HCT116 (cell line): Measurements from ENCODE around the gene NPS. TPM values are rescaled to one million over a fixed set of nuclear protein-coding genes. Genes with fewer than 3 reads are reported as not detected.

Experiments used
- ATAC-seq: fragments of 200-7000 bp; cut with Tn5 transposase; 2 replicates; pipeline ENCODE4 v1.9.1; 2020; ENCODE audit warnings: mild to moderate bottlenecking, moderate library complexity
- BruUV-seq: library from RNA; stranded (reverse); fragments of 400-500 nt; replicated peaks from 2 replicates; lab custom pipeline; 2021; lab: Mats Ljungman, UMichigan
- CTCF ChIA-PET: fragments of 300-600 bp; sonication (Branson Sonifier 250); formaldehyde crosslinking; loops from one replicate; lab custom pipeline; 2021; ENCODE audit warnings: antibody characterized with exemption; lab: Charles Lee
- POLR2A ChIA-PET: fragments of 300-600, 350-600 bp; sonication (Branson Sonifier 250); formaldehyde crosslinking; loops from one replicate; lab custom pipeline; 2021; ENCODE audit warnings: antibody characterized with exemption; lab: Charles Lee
- RAD21 ChIA-PET, 2 experiments: fragments of 300-600 bp; sonication (Branson Sonifier 250); formaldehyde crosslinking; loops; one replicate each; lab custom pipeline; 2023; ENCODE audit warnings: low total read pairs in 2 of 2; ENCODE audit not compliant: uncharacterized antibody in 2 of 2, unreplicated experiment in 2 of 2, low non-redundant PET in 1 of 2; lab: Charles Lee
- DNase-seq: peaks from one replicate; pipeline ENCODE4 v3.0.0-alpha.2; 2010; ENCODE audit warnings: low read depth, low spot score
- H2AFZ ChIP-seq: fragments of 200-600 bp; shearing (Covaris generic), sonication (generic); 2 replicates; pipeline ENCODE4 v1.6.1; 2017; ENCODE audit warnings: low read depth, mixed run types, mixed read lengths, antibody characterized with exemption, low read length; ENCODE audit not compliant: poor library complexity, severe bottlenecking
- H3K27ac ChIP-seq: 2 replicates; pipeline ENCODE4 v1.5.1; 2012; ENCODE audit warnings: low read depth, low read length
- H3K27me3 ChIP-seq: fragments of 200-600 bp; sonication (generic); 2 replicates; pipeline ENCODE4 v1.6.1; 2016; ENCODE audit warnings: mixed run types, low read length, mixed read lengths; ENCODE audit not compliant: insufficient read depth
- H3K36me3 ChIP-seq, 2 experiments: fragments of 200-500 bp in 1 of 2; fragments of 200-600 bp in 1 of 2; sonication (Bioruptor generic) in 1 of 2; sonication (generic) in 1 of 2; 2 replicates each; pipeline versions ENCODE4 v1.5.1 to v1.6.1; 2014 to 2016; ENCODE audit warnings: low read length in 2 of 2, inconsistent platforms in 1 of 2, mixed read lengths in 1 of 2, mixed run types in 1 of 2; ENCODE audit not compliant: insufficient read depth in 2 of 2, control insufficient read depth in 1 of 2
- H3K4me1 ChIP-seq, 2 experiments: fragments of 200-600 bp in 1 of 2; sonication (generic) in 1 of 2; 2 replicates each; pipeline versions ENCODE4 v1.5.1 to v1.6.1; 2012 to 2017; ENCODE audit warnings: low read length in 2 of 2, inconsistent platforms in 1 of 2, mild to moderate bottlenecking in 1 of 2, mixed read lengths in 1 of 2, mixed run types in 1 of 2, moderate library complexity in 1 of 2; ENCODE audit not compliant: insufficient read depth in 2 of 2, control insufficient read depth in 1 of 2
- H3K4me2 ChIP-seq: fragments of 200-600 bp; sonication (generic); 2 replicates; pipeline ENCODE4 v1.6.1; 2017; ENCODE audit warnings: mixed run types, low read length, mixed read lengths
- H3K4me3 ChIP-seq, 2 experiments: fragments of 200-600 bp in 1 of 2; sonication (generic) in 1 of 2; replicated peaks in 1 of 2; 2 replicates each; pipeline ENCODE4 v1.5.1; 2011 to 2016; ENCODE audit warnings: low read length in 2 of 2, control low read depth in 1 of 2, low read depth in 1 of 2, mild to moderate bottlenecking in 1 of 2, mixed read lengths in 1 of 2, mixed run types in 1 of 2
- H3K79me2 ChIP-seq: fragments of 200-600 bp; sonication (generic); 2 replicates; pipeline ENCODE4 v1.6.1; 2017; ENCODE audit warnings: mild to moderate bottlenecking, mixed run types, low read length, moderate library complexity, mixed read lengths; ENCODE audit not compliant: insufficient read depth
- H3K9ac ChIP-seq: fragments of 200-600 bp; sonication (generic); 2 replicates; pipeline ENCODE4 v1.6.1; 2016; ENCODE audit warnings: low read length, mixed read lengths
- H3K9me2 ChIP-seq: fragments of 200-600 bp; sonication (generic), shearing (Covaris generic); 2 replicates; pipeline ENCODE4 v1.6.1; 2017; ENCODE audit warnings: mixed run types, mild to moderate bottlenecking, moderate library complexity; ENCODE audit not compliant: insufficient read depth
- H3K9me3 ChIP-seq, 2 experiments: fragments of 200-500 bp in 1 of 2; fragments of 200-600 bp in 1 of 2; sonication (Bioruptor generic) in 1 of 2; sonication (generic) in 1 of 2; 2 replicates each; pipeline ENCODE4 v1.6.1; 2014 to 2017; ENCODE audit warnings: low read length in 2 of 2, mixed read lengths in 2 of 2, inconsistent platforms in 1 of 2, low read depth in 1 of 2, mild to moderate bottlenecking in 1 of 2, mixed run types in 1 of 2, moderate library complexity in 1 of 2; ENCODE audit not compliant: control insufficient read depth in 1 of 2, insufficient read depth in 1 of 2
- H4K20me1 ChIP-seq: fragments of 200-600 bp; sonication (generic), shearing (Covaris generic); 2 replicates; pipeline ENCODE4 v1.6.1; 2017; ENCODE audit warnings: mixed run types, mild to moderate bottlenecking, moderate library complexity; ENCODE audit not compliant: insufficient read depth
- CBX3 ChIP-seq: IDR thresholded peaks from 2 replicates; pipeline ENCODE4 v1.6.1; 2012; ENCODE audit warnings: low read depth
- CEBPB ChIP-seq: IDR thresholded peaks from 2 replicates; pipeline ENCODE4 v1.6.1; 2012; ENCODE audit warnings: low read depth
- EGR1 ChIP-seq: IDR thresholded peaks from 2 replicates; pipeline ENCODE4 v1.6.1; 2012; ENCODE audit warnings: low read depth
- ELF1 ChIP-seq: IDR thresholded peaks from 2 replicates; pipeline ENCODE4 v1.6.1; 2012; ENCODE audit warnings: low read depth, borderline replicate concordance
- EZH2 ChIP-seq: fragments of 200-600 bp; sonication (generic); IDR thresholded peaks from 2 replicates; pipeline ENCODE4 v1.6.1; 2017; ENCODE audit warnings: antibody characterized with exemption, mixed run types
- EZH2phosphoT487 ChIP-seq: fragments of 200-600 bp; IDR thresholded peaks from 2 replicates; pipeline ENCODE4 v1.6.1; 2018; ENCODE audit warnings: antibody characterized with exemption, borderline replicate concordance
- FOSL1 ChIP-seq: IDR thresholded peaks from 2 replicates; pipeline ENCODE4 v1.6.1; 2012; ENCODE audit warnings: low read depth
- JUND ChIP-seq: IDR thresholded peaks from 2 replicates; pipeline ENCODE4 v1.6.1; 2012
- POLR2A ChIP-seq: IDR thresholded peaks from 2 replicates; pipeline ENCODE4 v1.7.0; 2011; ENCODE audit warnings: borderline replicate concordance; ENCODE audit not compliant: insufficient read depth, insufficient read length; ENCODE audit errors: extremely low read depth
- SIN3A ChIP-seq: IDR thresholded peaks from 2 replicates; pipeline ENCODE4 v1.6.1; 2012; ENCODE audit warnings: low read depth
- SRF ChIP-seq: IDR thresholded peaks from 2 replicates; pipeline ENCODE4 v1.6.1; 2012; ENCODE audit warnings: low read depth
- YY1 ChIP-seq: IDR thresholded peaks from 2 replicates; pipeline ENCODE4 v1.6.1; 2011; ENCODE audit warnings: low read length, low read depth, moderate library complexity, mild to moderate bottlenecking; ENCODE audit not compliant: insufficient replicate concordance; ENCODE audit errors: extremely low read depth
- ZFX ChIP-seq: fragments of 450-650 bp; IDR thresholded peaks from 2 replicates; pipeline ENCODE4 v1.6.1; 2017
- ZNF274 ChIP-seq: fragments of 200-500 bp; sonication (Bioruptor generic); IDR thresholded peaks from 2 replicates; pipeline ENCODE4 v1.6.1; 2014; ENCODE audit warnings: mild to moderate bottlenecking, low read depth, low read length, inconsistent platforms
- intact Hi-C: fragments of 100-400 bp; cut with micrococcal nuclease; formaldehyde crosslinking; loops from 2 replicates; pipeline ENCODE4 v1.10.0; 2022
- total RNA-seq: library from RNA; stranded (reverse); gene quantifications from one replicate; pipeline ENCODE4 v1.2.1, GENCODE V29; 2021; ENCODE audit not compliant: unreplicated experiment
- TF ChIP-seq, protein P1 (sequence below): IDR thresholded peaks from 2 replicates; pipeline ENCODE4 v1.6.1; 2011; ENCODE audit warnings: mild to moderate bottlenecking, low read length, moderate library complexity; ENCODE audit not compliant: insufficient replicate concordance; ENCODE audit errors: extremely low read depth
- TF ChIP-seq, protein P2 (sequence below): IDR thresholded peaks from 2 replicates; pipeline ENCODE4 v1.6.1; 2012
- TF ChIP-seq, protein P3 (sequence below): IDR thresholded peaks from 2 replicates; pipeline ENCODE4 v1.6.1; 2012
- TF ChIP-seq, protein P4 (sequence below), 3 experiments: fragments of 200-600 bp in 1 of 3; sonication (generic) in 1 of 3; IDR thresholded peaks in 2 of 3; conservative IDR thresholded peaks in 1 of 3; 2 replicates each; pipeline ENCODE4 v1.5.1; 2012 to 2017; ENCODE audit warnings: low read depth in 2 of 3, low read length in 2 of 3, antibody characterized with exemption in 1 of 3, borderline replicate concordance in 1 of 3, control low read depth in 1 of 3, mild to moderate bottlenecking in 1 of 3, mixed read lengths in 1 of 3, mixed run types in 1 of 3, moderate library complexity in 1 of 3; ENCODE audit not compliant: insufficient read depth in 1 of 3

NPS gene
- total RNA-seq, 1 experiment from 2014 or later, result not detected

DNA sequence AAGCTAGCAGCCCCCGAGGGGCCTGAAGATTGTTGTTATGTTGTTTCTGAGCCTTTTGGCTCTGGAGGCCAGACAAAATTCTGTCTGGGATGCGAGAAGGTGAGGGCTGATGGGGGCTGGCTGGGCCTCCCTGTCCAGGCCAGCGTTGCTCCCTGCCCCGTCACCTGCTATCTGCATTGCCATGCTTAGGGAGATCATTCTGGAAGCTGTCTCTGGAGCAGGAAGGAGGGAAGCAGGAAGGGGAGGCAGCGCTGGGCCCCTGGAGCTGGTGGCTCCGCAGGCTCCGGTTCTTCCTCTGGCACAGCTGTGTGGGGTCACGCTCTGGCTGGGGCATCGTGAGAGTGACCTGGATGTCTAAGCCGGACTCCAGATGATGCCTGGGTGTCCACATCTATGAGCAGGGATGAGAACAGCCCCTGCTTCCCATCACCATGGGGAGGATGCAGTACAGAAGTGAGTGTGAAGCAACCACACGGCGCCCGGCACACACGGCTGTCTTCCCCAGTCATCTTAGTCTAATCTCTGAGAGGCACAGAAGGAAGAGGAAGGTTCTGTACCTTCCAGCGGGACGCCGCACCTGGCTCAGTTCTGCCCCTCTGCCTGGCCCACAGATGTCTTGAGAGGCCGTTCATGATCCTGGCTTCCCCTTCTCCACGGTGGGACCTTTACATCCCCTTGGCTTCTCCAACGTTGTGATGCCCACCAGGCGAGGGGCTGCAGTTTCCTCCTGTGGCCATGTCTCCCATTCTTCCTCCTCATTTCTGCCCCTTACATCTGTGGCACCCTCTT, 11.9 kb upstream of the NPS start:
- peaks cover 59% of the 10 kb centered on the region for H3K27me3 ChIP-seq
- H3K4me2 ChIP-seq, result no peak overlapping the region
- H3K4me1 ChIP-seq, result no peaks in the 10 kb centered on the region
- no peak overlapping the region for H2AFZ ChIP-seq
- ChIA-PET POLR2A (no interaction called here), RAD21 (no interaction called here), CTCF (no interaction called here)
- no peak overlapping the region for H3K27ac ChIP-seq
- no peak overlapping the region for H3K9ac ChIP-seq
- no TSS peak for BruUV-seq
- H4K20me1 ChIP-seq, result no peaks in the 10 kb centered on the region
- intact Hi-C loops, result no loop called here
- H3K79me2 ChIP-seq, result no peaks in the 10 kb centered on the region
- ATAC-seq (no peak), DNase-seq (no peak)
- no peak overlapping the region for H3K4me3 ChIP-seq
- no peaks in the 10 kb centered on the region for H3K9me2 ChIP-seq
- no peaks in the 10 kb centered on the region for H3K9me3 ChIP-seq
- no peaks in the 10 kb centered on the region for H3K36me3 ChIP-seq
- TF ChIP-seq, protein P1, sequence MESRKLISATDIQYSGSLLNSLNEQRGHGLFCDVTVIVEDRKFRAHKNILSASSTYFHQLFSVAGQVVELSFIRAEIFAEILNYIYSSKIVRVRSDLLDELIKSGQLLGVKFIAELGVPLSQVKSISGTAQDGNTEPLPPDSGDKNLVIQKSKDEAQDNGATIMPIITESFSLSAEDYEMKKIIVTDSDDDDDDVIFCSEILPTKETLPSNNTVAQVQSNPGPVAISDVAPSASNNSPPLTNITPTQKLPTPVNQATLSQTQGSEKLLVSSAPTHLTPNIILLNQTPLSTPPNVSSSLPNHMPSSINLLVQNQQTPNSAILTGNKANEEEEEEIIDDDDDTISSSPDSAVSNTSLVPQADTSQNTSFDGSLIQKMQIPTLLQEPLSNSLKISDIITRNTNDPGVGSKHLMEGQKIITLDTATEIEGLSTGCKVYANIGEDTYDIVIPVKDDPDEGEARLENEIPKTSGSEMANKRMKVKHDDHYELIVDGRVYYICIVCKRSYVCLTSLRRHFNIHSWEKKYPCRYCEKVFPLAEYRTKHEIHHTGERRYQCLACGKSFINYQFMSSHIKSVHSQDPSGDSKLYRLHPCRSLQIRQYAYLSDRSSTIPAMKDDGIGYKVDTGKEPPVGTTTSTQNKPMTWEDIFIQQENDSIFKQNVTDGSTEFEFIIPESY, result no peak
- TF ChIP-seq, protein P2, sequence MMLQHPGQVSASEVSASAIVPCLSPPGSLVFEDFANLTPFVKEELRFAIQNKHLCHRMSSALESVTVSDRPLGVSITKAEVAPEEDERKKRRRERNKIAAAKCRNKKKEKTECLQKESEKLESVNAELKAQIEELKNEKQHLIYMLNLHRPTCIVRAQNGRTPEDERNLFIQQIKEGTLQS, result no peak
- TF ChIP-seq YY1, result no peak
- TF ChIP-seq FOSL1, result no peak
- TF ChIP-seq, protein P3, sequence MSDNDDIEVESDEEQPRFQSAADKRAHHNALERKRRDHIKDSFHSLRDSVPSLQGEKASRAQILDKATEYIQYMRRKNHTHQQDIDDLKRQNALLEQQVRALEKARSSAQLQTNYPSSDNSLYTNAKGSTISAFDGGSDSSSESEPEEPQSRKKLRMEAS, result no peak
- TF ChIP-seq SIN3A, result no peak
- TF ChIP-seq JUND, result no peak
- TF ChIP-seq POLR2A, result no peak
- TF ChIP-seq CBX3, result no peak
- TF ChIP-seq, protein P4, sequence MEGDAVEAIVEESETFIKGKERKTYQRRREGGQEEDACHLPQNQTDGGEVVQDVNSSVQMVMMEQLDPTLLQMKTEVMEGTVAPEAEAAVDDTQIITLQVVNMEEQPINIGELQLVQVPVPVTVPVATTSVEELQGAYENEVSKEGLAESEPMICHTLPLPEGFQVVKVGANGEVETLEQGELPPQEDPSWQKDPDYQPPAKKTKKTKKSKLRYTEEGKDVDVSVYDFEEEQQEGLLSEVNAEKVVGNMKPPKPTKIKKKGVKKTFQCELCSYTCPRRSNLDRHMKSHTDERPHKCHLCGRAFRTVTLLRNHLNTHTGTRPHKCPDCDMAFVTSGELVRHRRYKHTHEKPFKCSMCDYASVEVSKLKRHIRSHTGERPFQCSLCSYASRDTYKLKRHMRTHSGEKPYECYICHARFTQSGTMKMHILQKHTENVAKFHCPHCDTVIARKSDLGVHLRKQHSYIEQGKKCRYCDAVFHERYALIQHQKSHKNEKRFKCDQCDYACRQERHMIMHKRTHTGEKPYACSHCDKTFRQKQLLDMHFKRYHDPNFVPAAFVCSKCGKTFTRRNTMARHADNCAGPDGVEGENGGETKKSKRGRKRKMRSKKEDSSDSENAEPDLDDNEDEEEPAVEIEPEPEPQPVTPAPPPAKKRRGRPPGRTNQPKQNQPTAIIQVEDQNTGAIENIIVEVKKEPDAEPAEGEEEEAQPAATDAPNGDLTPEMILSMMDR (IDR thresholded peaks at IDR 0.05 in 2 of 3, conservative IDR thresholded peaks at IDR 0.05 in 1 of 3; ENCODE audit: borderline replicate concordance in 1 of 3, insufficient read depth in 1 of 3, low read depth in 2 of 3, low read length in 2 of 3), result no peak
- TF ChIP-seq CEBPB, result no peak
- TF ChIP-seq ZNF274, result no peak
- no peak for TF ChIP-seq EZH2
- no peak for TF ChIP-seq SRF
- no peak for TF ChIP-seq EZH2phosphoT487
- no peak for TF ChIP-seq ZFX
- TF ChIP-seq EGR1, result no peak
- no peak for TF ChIP-seq ELF1
